CD4-positive, alpha-beta T cell (primary cell): ENCODE data around the gene ARID1B. TPM values are rescaled to one million over a fixed set of nuclear protein-coding genes. Genes with fewer than 3 reads are reported as not detected.

ENCODE experiments used
- ATAC-seq: fragments of 200-7000 bp; cut with Tn5 transposase; one replicate; pipeline ENCODE4 v1.10.0; 2022; ENCODE audit warnings: mild to moderate bottlenecking; ENCODE audit not compliant: poor library complexity
- CTCF ChIA-PET: fragments of 350-600 bp; sonication (Branson Sonifier 250); formaldehyde crosslinking; loops from one replicate; lab custom pipeline; 2021; ENCODE audit warnings: antibody characterized with exemption, inconsistent platforms; lab: Charles Lee
- POLR2A ChIA-PET: fragments of 350-600 bp; sonication (Branson Sonifier 250); formaldehyde crosslinking; loops from one replicate; lab custom pipeline; 2021; ENCODE audit warnings: antibody characterized with exemption, inconsistent platforms; lab: Charles Lee
- DNase-seq, 14 experiments: peaks; one replicate each; pipeline ENCODE4 v3.0.0-alpha.2; 2013 to 2020; ENCODE audit warnings: mixed read lengths in 2 of 14
- H3K27ac ChIP-seq, 2 donors: one replicate each; pipeline versions ENCODE4 v1.5.1 to v1.7.0; 2013; ENCODE audit warnings: low read length in 2 of 2, low read depth in 1 of 2, mild to moderate bottlenecking in 1 of 2
- H3K27me3 ChIP-seq, 2 experiments: 1 replicate in 1 of 2; 2 replicates in 1 of 2; pipeline versions ENCODE4 v1.6.1 to v1.7.0; 2013; ENCODE audit warnings: low read length in 2 of 2, control low read depth in 1 of 2, mild to moderate bottlenecking in 1 of 2, moderate library complexity in 1 of 2; ENCODE audit not compliant: insufficient read depth in 2 of 2, control insufficient read depth in 1 of 2
- H3K36me3 ChIP-seq: one replicate; pipeline ENCODE4 v1.6.1; 2013; ENCODE audit warnings: low read length, control low read depth; ENCODE audit not compliant: insufficient read depth
- H3K4me1 ChIP-seq: one replicate; pipeline ENCODE4 v1.6.1; 2013; ENCODE audit warnings: low read length, control low read depth; ENCODE audit not compliant: insufficient read depth
- H3K4me3 ChIP-seq: one replicate; pipeline ENCODE4 v1.5.1; 2013; ENCODE audit warnings: mild to moderate bottlenecking, low read length, moderate library complexity
- H3K9me3 ChIP-seq, 2 experiments: 1 replicate in 1 of 2; 2 replicates in 1 of 2; pipeline versions ENCODE4 v1.6.1 to v1.7.0; 2013; ENCODE audit warnings: low read length in 2 of 2, mild to moderate bottlenecking in 2 of 2, control low read depth in 1 of 2, moderate library complexity in 1 of 2; ENCODE audit not compliant: control insufficient read depth in 1 of 2, insufficient read depth in 1 of 2
- H3K27ac Mint-ChIP-seq: one replicate; pipeline ENCODE4 v1.8.0; 2020; ENCODE audit warnings: mixed read lengths
- H3K27me3 Mint-ChIP-seq: one replicate; pipeline ENCODE4 v1.8.0; 2021; ENCODE audit warnings: mixed read lengths
- H3K36me3 Mint-ChIP-seq: one replicate; pipeline ENCODE4 v1.8.0; 2021; ENCODE audit warnings: low read depth, mixed read lengths
- H3K4me1 Mint-ChIP-seq: one replicate; pipeline ENCODE4 v1.8.0; 2021; ENCODE audit warnings: low read depth, mixed read lengths
- H3K4me3 Mint-ChIP-seq: one replicate; pipeline ENCODE4 v1.8.0; 2020; ENCODE audit warnings: mild to moderate bottlenecking, mixed read lengths
- H3K9me3 Mint-ChIP-seq: one replicate; pipeline ENCODE4 v1.8.0; 2020; ENCODE audit warnings: mixed read lengths
- intact Hi-C, 2 experiments: fragments of 100-400 bp; cut with DNase I in 1 of 2; cut with micrococcal nuclease in 1 of 2; formaldehyde crosslinking; loops; one replicate each; pipeline versions ENCODE4 v1.15.1 to v1.9.0; 2023 to 2025; cut with DNase I, micrococcal nuclease
- total RNA-seq, 174 experiments: library from RNA in 2 of 174; stranded (reverse) in 2 of 174; gene quantifications; one replicate each; pipeline ENCODE4 v1.2.3 and lab custom pipeline; 2021 to 2026
- TF ChIP-seq, protein P1 (sequence below): fragments of 200-600 bp; IDR thresholded peaks from one replicate; pipeline ENCODE4 v1.8.0; 2022; ENCODE audit warnings: antibody characterized with exemption, mild to moderate bottlenecking

Gene ARID1B
- total RNA-seq, 2 experiments from 2014 or later = 120 to 125 TPM

- TF ChIP-seq, protein P1, sequence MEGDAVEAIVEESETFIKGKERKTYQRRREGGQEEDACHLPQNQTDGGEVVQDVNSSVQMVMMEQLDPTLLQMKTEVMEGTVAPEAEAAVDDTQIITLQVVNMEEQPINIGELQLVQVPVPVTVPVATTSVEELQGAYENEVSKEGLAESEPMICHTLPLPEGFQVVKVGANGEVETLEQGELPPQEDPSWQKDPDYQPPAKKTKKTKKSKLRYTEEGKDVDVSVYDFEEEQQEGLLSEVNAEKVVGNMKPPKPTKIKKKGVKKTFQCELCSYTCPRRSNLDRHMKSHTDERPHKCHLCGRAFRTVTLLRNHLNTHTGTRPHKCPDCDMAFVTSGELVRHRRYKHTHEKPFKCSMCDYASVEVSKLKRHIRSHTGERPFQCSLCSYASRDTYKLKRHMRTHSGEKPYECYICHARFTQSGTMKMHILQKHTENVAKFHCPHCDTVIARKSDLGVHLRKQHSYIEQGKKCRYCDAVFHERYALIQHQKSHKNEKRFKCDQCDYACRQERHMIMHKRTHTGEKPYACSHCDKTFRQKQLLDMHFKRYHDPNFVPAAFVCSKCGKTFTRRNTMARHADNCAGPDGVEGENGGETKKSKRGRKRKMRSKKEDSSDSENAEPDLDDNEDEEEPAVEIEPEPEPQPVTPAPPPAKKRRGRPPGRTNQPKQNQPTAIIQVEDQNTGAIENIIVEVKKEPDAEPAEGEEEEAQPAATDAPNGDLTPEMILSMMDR = no peak
- ChIA-PET CTCF (no interaction called here), POLR2A (interaction anchor here (1.4 kb wide), 1 partner anchor 13 kb away, joined by 3 read pairs; no protein-coding TSS in a partner anchor)
- ATAC-seq (peak; percentile 63), DNase-seq (peak in 9 of 14 experiments; percentile 6 to 54 (median 30))
- Mint-ChIP-seq H3K4me1 (peaks cover 97% of the 10 kb centered on the region), H3K9me3 (peaks cover 2% of the 10 kb centered on the region), H3K27ac (peak overlapping the region; percentile 24), H3K27me3 (no peaks in the 10 kb centered on the region), H3K4me3 (no peak overlapping the region), H3K36me3 (peaks cover 7% of the 10 kb centered on the region)
- peaks cover 28% of the 10 kb centered on the region for H3K4me1 ChIP-seq
- H3K4me3 ChIP-seq = no peak overlapping the region
- H3K36me3 ChIP-seq = no peaks in the 10 kb centered on the region
- H3K27me3 ChIP-seq = no peaks in the 10 kb centered on the region
- H3K9me3 ChIP-seq = no peaks in the 10 kb centered on the region
- intact Hi-C loops = no loop called here
- no peak overlapping the region for H3K27ac ChIP-seq
Observed at GRCh38 chr6:156866220-156867015, 89.2 kb downstream of the ARID1B start.

GRCh38 chr6:156867121-156867520 is 89.9 kb downstream of the ARID1B start:
- ATAC-seq (no peak), DNase-seq (no peak)
- H3K27me3 Mint-ChIP-seq = no peaks in the 10 kb centered on the region
- Histone ChIP-seq H3K36me3 (no peaks in the 10 kb centered on the region), H3K4me1 (peaks cover 22% of the 10 kb centered on the region), H3K27me3 (no peaks in the 10 kb centered on the region), H3K4me3 (no peak overlapping the region), H3K27ac (no peak overlapping the region), H3K9me3 (no peaks in the 10 kb centered on the region)
- TF ChIP-seq, protein P1 = no peak
- peaks cover 13% of the 10 kb centered on the region for H3K36me3 Mint-ChIP-seq
- CTCF ChIA-PET = interaction anchor here (0.9 kb wide), 1 partner anchor 11 kb away, joined by 3 read pairs; no protein-coding TSS in a partner anchor
- H3K27ac Mint-ChIP-seq = peak overlapping the region; percentile 24
- H3K9me3 Mint-ChIP-seq = peaks cover 2% of the 10 kb centered on the region
- peaks cover 97% of the 10 kb centered on the region for H3K4me1 Mint-ChIP-seq
- intact Hi-C loops = no loop called here
- H3K4me3 Mint-ChIP-seq = no peak overlapping the region
- POLR2A ChIA-PET = interaction anchor here (1.0 kb wide), 1 partner anchor 88 kb away, joined by 3 read pairs; no protein-coding TSS in a partner anchor

DNA sequence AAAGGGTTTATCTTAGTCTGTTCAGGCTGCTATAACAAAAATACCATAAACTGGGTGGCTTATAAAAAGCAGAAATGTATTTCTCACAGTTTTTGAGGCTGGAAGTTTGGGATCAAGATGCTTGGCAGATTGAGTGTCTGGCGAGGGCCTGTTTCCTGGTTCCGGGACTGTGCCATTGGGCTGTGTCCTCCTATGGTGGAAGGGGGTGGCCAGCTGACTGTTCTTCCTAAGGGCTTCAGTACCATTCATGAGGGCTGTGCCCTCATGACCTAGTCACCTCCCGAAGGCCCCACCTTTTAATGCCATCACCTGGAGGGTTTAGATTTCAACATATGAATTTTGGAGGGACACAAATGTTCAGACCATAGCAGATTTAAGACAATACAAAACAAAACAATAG is 91.2 kb downstream of the ARID1B start:
- peaks cover 14% of the 10 kb centered on the region for H3K4me1 ChIP-seq
- intact Hi-C loops = no loop called here

More for the DNA sequence above, 91.2 kb downstream of the ARID1B start:
- Histone ChIP-seq H3K27ac (no peak overlapping the region), H3K4me3 (no peak overlapping the region), H3K27me3 (no peaks in the 10 kb centered on the region), H3K9me3 (no peaks in the 10 kb centered on the region), H3K36me3 (peaks cover 2% of the 10 kb centered on the region)
- Mint-ChIP-seq H3K36me3 (peaks cover 17% of the 10 kb centered on the region), H3K4me1 (peaks cover 96% of the 10 kb centered on the region), H3K4me3 (no peak overlapping the region), H3K27ac (no peak overlapping the region), H3K9me3 (peaks cover 2% of the 10 kb centered on the region), H3K27me3 (no peaks in the 10 kb centered on the region)
- ChIA-PET CTCF (interaction anchor here (0.6 to 0.9 kb wide), 2 partner anchors 34 to 49 kb away, joined by 3 to 4 read pairs; no protein-coding TSS in a partner anchor), POLR2A (no interaction called here)
- ATAC-seq (no peak), DNase-seq (no peak)
- TF ChIP-seq, protein P1 = no peak
